Measurements from ENCODE around the gene CAPN11.

GRCh38 chr6:44109212-44109611, 49.4 kb upstream of the CAPN11 start:
- TF ChIP-seq POLR2AphosphoS5 (IDR thresholded peaks at IDR 0.05; ENCODE audit: low read depth, low read length) (no peak), TAF1 (IDR thresholded peaks at IDR 0.05; ENCODE audit: borderline replicate concordance, insufficient read depth, low read length) (no peak), REST (IDR thresholded peaks at IDR 0.05; ENCODE audit: insufficient read depth in 1 of 2, low read depth in 2 of 2, low read length in 2 of 2) (no peak)

All from PFSK-1 (cell line).